HEK293 (cell line): ENCODE data around the gene IRAK1BP1.

Experiments
- CTCF ChIA-PET: fragments of 350-600 bp; formaldehyde crosslinking; extraction: SDS; loops from one replicate; lab custom pipeline; 2021; ENCODE audit warnings: antibody characterized with exemption; lab: Yijun Ruan, JAX
- POLR2A ChIA-PET: fragments of 300-600 bp; formaldehyde crosslinking; extraction: SDS; loops from one replicate; lab custom pipeline; 2020; ENCODE audit warnings: antibody characterized with exemption, inconsistent platforms; lab: Yijun Ruan, JAX
- H3K27ac ChIP-seq: fragments of 200-500 bp; sonication (Bioruptor generic); 2 replicates; pipeline ENCODE4 v1.5.1; 2014; ENCODE audit warnings: low read depth, low read length, control low read depth, inconsistent platforms; ENCODE audit errors: extremely low read depth
- H3K36me3 ChIP-seq, 2 experiments: fragments of 200-500 bp in 1 of 2; sonication (Bioruptor generic) in 1 of 2; 1 replicate in 1 of 2; 2 replicates in 1 of 2; pipeline ENCODE4 v1.5.1; 2014 to 2017; ENCODE audit warnings: inconsistent platforms in 2 of 2, low read length in 2 of 2; ENCODE audit not compliant: control insufficient read depth in 2 of 2, insufficient read depth in 1 of 2
- H3K4me1 ChIP-seq: fragments of 200-500 bp; sonication (Bioruptor generic); 2 replicates; pipeline ENCODE4 v1.5.1; 2014; ENCODE audit warnings: mild to moderate bottlenecking, low read length, inconsistent platforms; ENCODE audit not compliant: control insufficient read depth, insufficient read depth
- H3K4me3 ChIP-seq: 2 replicates; pipeline ENCODE4 v1.5.1; 2011; ENCODE audit warnings: low read depth, mild to moderate bottlenecking, control low read depth, low read length, moderate library complexity
- H3K9me3 ChIP-seq: fragments of 200-500 bp; sonication (Bioruptor generic); 2 replicates; pipeline ENCODE4 v1.5.1; 2014; ENCODE audit warnings: low read depth, low read length, inconsistent platforms; ENCODE audit not compliant: control insufficient read depth, insufficient read depth
- BCL11B ChIP-seq: fragments of 450-650 bp; formaldehyde crosslinking; IDR thresholded peaks from 2 replicates; pipeline ENCODE4 v1.5.1; 2016; ENCODE audit warnings: low read depth, missing biosample characterization, missing genetic modification characterization
- EGR2 ChIP-seq: fragments of 450-650 bp; formaldehyde crosslinking; IDR thresholded peaks from 2 replicates; pipeline ENCODE4 v1.5.1; 2016; ENCODE audit warnings: low read depth, missing biosample characterization, missing genetic modification characterization
- HOXD13 ChIP-seq: sonication (generic); formaldehyde crosslinking; IDR thresholded peaks from 2 replicates; pipeline ENCODE4 v1.8.0; 2022; ENCODE audit warnings: missing genetic modification reagents, borderline replicate concordance
- KLF7 ChIP-seq: fragments of 450-650 bp; formaldehyde crosslinking; IDR thresholded peaks from 2 replicates; pipeline ENCODE4 v1.5.1; 2016; ENCODE audit warnings: missing biosample characterization, missing genetic modification characterization, borderline replicate concordance
- OSR2 ChIP-seq: fragments of 450-650 bp; formaldehyde crosslinking; IDR thresholded peaks from 2 replicates; pipeline ENCODE4 v1.5.1; 2016; ENCODE audit warnings: missing biosample characterization, missing genetic modification characterization
- PATZ1 ChIP-seq: fragments of 450-650 bp; formaldehyde crosslinking; IDR thresholded peaks from 2 replicates; pipeline ENCODE4 v1.5.1; 2016; ENCODE audit warnings: missing biosample characterization, missing genetic modification characterization
- PRDM1 ChIP-seq: fragments of 450-650 bp; formaldehyde crosslinking; IDR thresholded peaks from 2 replicates; pipeline ENCODE4; 2016; ENCODE audit warnings: missing biosample characterization, missing genetic modification characterization
- PRDM2 ChIP-seq: fragments of 450-650 bp; formaldehyde crosslinking; IDR thresholded peaks from 2 replicates; pipeline ENCODE4 v1.5.1; 2016; ENCODE audit warnings: missing biosample characterization, missing genetic modification characterization, borderline replicate concordance
- SCRT2 ChIP-seq: fragments of 450-650 bp; formaldehyde crosslinking; IDR thresholded peaks from 2 replicates; pipeline ENCODE4 v1.5.1; 2016; ENCODE audit warnings: missing biosample characterization, missing genetic modification characterization
- SP3 ChIP-seq: fragments of 450-650 bp; formaldehyde crosslinking; IDR thresholded peaks from 2 replicates; pipeline ENCODE4 v1.5.1; 2016; ENCODE audit warnings: missing biosample characterization, missing genetic modification characterization
- ZEB2 ChIP-seq: fragments of 450-650 bp; formaldehyde crosslinking; IDR thresholded peaks from 2 replicates; pipeline ENCODE4 v1.5.1; 2016; ENCODE audit warnings: missing biosample characterization, missing genetic modification characterization
- ZNF133 ChIP-seq: fragments of 450-650 bp; formaldehyde crosslinking; IDR thresholded peaks from 2 replicates; pipeline ENCODE4 v1.5.1; 2016; ENCODE audit warnings: missing biosample characterization, missing genetic modification characterization
- ZNF175 ChIP-seq: fragments of 450-650 bp; formaldehyde crosslinking; IDR thresholded peaks from 2 replicates; pipeline ENCODE4 v1.5.1; 2016; ENCODE audit warnings: missing biosample characterization, missing genetic modification characterization
- ZNF26 ChIP-seq: fragments of 450-650 bp; formaldehyde crosslinking; IDR thresholded peaks from 2 replicates; pipeline ENCODE4 v1.5.1; 2016; ENCODE audit warnings: missing biosample characterization, missing genetic modification characterization
- ZNF423 ChIP-seq: fragments of 450-650 bp; formaldehyde crosslinking; IDR thresholded peaks from 2 replicates; pipeline ENCODE4 v1.5.1; 2016; ENCODE audit warnings: missing biosample characterization, missing genetic modification characterization
- ZNF48 ChIP-seq: fragments of 450-650 bp; formaldehyde crosslinking; IDR thresholded peaks from 2 replicates; pipeline ENCODE4 v1.5.1; 2016; ENCODE audit warnings: missing biosample characterization, missing genetic modification characterization
- ZNF513 ChIP-seq: fragments of 450-650 bp; IDR thresholded peaks from 2 replicates; pipeline ENCODE4 v1.5.1; 2018; ENCODE audit warnings: missing biosample characterization, missing genetic modification characterization
- ZNF654 ChIP-seq: fragments of 450-650 bp; formaldehyde crosslinking; IDR thresholded peaks from 2 replicates; pipeline ENCODE4 v1.5.1; 2016; ENCODE audit warnings: low read depth, missing biosample characterization, missing genetic modification characterization
- ZNF664 ChIP-seq: fragments of 450-650 bp; formaldehyde crosslinking; IDR thresholded peaks from 2 replicates; pipeline ENCODE4 v1.5.1; 2016; ENCODE audit warnings: missing biosample characterization, missing genetic modification characterization
- ZNF701 ChIP-seq: fragments of 450-650 bp; formaldehyde crosslinking; IDR thresholded peaks from 2 replicates; pipeline ENCODE4 v1.5.1; 2016; ENCODE audit warnings: missing biosample characterization, missing genetic modification characterization

IRAK1BP1 gene

GRCh38 chr6:78864957-78865356 lies 2.4 kb upstream of the IRAK1BP1 start:
- POLR2A ChIA-PET = interaction anchor here (0.6 to 0.7 kb wide), 2 partner anchors 223 to 563 kb away, joined by 3 read pairs; no protein-coding TSS in a partner anchor
- no peaks in the 10 kb centered on the region for H3K9me3 ChIP-seq
- no peaks in the 10 kb centered on the region for H3K4me1 ChIP-seq
- no peak overlapping the region for H3K27ac ChIP-seq
- H3K36me3 ChIP-seq = no peaks in the 10 kb centered on the region
- no peak overlapping the region for H3K4me3 ChIP-seq
- CTCF ChIA-PET = interaction anchor here (0.6 kb wide), 1 partner anchor 378 kb away, joined by 3 read pairs; no protein-coding TSS in a partner anchor
- no peak for TF ChIP-seq HOXD13 (CRISPR knock-in tag)
- no peak for TF ChIP-seq BCL11B (tag by site-specific recombination)
- TF ChIP-seq ZNF133 (tag by site-specific recombination) = no peak
- TF ChIP-seq ZNF26 = no peak
- no peak for TF ChIP-seq ZNF48 (tag by site-specific recombination)
- no peak for TF ChIP-seq SP3 (tag by site-specific recombination)
- no peak for TF ChIP-seq EGR2
- no peak for TF ChIP-seq ZNF654 (tag by site-specific recombination)
- no peak for TF ChIP-seq ZNF701 (tag by site-specific recombination)
- no peak for TF ChIP-seq OSR2 (tag by site-specific recombination)
- no peak for TF ChIP-seq ZEB2 (tag by site-specific recombination)
- no peak for TF ChIP-seq ZNF423 (tag by site-specific recombination)
- no peak for TF ChIP-seq PRDM1 (tag by site-specific recombination)
- no peak for TF ChIP-seq PATZ1
- TF ChIP-seq SCRT2 (tag by site-specific recombination) = no peak
- TF ChIP-seq PRDM2 = no peak
- TF ChIP-seq KLF7 (tag by site-specific recombination) = no peak

- peaks cover 0 to 13% of the 10 kb centered on the region in 2 experiments; a peak in 1 of 3 replicates for H3K36me3 ChIP-seq
- H3K4me1 ChIP-seq = no peaks in the 10 kb centered on the region
- CTCF ChIA-PET = no interaction called here
- peak overlapping the region; percentile 74 for H3K4me3 ChIP-seq
- no peaks in the 10 kb centered on the region for H3K9me3 ChIP-seq
- peak overlapping the region; percentile 76 for H3K27ac ChIP-seq
- POLR2A ChIA-PET = interaction anchor here (0.6 to 1.2 kb wide), 3 partner anchors 151 to 670 kb away, joined by 4 to 5 read pairs (median 5); partner anchors contain the start of genes LCA5 and PHIP
- TF ChIP-seq ZNF513 (tag by site-specific recombination) (peak; percentile 57), SP3 (tag by site-specific recombination) (no peak), ZNF175 (tag by site-specific recombination) (no peak), ZNF664 (tag by site-specific recombination) (no peak)
Observed at GRCh38 chr6:78867020-78867369, 356 bp upstream of the IRAK1BP1 start.
